HG03095 (cell line): ENCODE measurements around the gene DUOXA1.
"Not testable (repeated sequence)": the region's sequence is repeated elsewhere in the genome, so short reads cannot be mapped to it uniquely, and the experiment has no call there.

Experiments used
- ATAC-seq: cut with Tn5 transposase; IDR thresholded peaks from one replicate; pipeline ENCODE4 v1.9.1; 2021; ENCODE audit warnings: moderate library complexity; ENCODE audit not compliant: unreplicated experiment

Gene DUOXA1

DNA sequence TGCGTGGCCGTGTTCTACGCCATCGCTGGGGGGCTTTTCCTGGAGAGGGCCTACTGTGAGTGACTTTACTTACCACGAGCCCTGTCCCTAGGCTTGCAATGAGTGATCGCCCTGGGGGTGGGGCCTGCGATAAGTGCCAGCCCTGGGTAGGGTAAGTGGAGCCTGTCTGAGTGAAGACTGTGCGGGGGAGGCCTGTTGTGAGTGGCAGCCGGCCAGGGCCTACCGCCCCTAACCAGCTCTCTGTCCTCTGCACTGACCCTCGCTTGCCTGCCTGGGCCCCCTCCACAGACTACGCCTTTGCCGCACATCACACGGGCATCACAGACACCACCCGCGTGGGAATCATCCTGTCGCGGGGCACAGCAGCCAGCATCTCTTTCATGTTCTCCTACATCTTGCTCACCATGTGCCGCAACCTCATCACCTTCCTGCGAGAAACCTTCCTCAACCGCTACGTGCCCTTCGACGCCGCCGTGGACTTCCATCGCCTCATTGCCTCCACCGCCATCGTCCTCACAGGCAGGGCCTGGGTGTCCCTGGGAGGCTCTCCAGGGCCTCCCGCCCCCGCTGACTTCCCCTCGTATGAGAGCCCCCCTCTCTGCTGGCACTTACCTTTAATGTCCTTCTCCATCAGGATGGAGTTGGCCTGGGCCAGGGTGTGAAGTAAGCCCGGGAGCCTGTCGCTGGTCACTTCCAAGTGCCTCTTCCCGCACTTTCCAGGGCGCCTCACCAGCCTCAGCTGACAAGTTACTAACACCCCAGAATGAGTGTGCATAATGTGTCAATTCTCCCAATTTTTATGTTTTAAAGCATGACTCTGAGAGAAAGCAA lies 22.5 kb upstream of the DUOXA1 start:
- ATAC-seq, result no peak

DNA sequence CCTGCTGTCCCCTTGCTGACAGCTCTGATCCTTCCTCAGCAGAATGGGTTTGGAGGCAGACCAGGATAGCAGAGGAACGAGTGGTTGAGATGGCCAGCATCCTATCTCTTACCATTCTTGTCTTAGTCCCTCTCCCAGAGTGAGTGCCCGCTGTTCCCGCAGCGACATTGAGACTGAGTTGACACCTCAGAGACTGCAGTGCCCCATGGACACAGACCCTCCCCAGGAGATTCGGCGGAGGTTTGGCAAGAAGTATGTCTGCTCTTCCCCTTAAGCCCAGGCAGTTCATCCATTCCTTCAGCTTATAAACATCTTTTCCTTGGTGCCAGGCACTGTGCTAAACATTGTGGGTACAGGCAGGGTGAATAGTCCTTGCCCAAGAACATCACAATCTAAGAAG lies 21.3 kb upstream of the DUOXA1 start:
- no peak for ATAC-seq

DNA sequence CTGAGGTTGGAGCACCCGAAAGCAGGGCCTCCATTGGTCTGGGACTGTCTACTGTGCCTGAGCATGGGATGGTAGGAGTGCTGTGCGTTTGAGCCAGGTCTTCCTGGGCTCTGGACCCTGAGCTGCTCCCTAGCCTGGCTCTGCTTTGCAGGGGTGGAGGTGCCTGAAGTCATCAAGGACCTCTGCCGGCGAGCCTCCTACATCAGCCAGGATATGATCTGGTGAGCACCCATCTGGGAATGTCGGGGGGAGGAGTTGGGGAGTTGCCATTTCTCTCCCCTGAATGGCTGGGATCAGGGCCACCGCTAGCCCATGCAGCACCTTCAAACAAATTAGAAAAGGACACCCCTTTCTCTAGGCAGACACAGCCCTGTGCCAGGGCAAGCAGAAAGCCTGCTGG lies 20.8 kb upstream of the DUOXA1 start:
- no peak for ATAC-seq

DNA sequence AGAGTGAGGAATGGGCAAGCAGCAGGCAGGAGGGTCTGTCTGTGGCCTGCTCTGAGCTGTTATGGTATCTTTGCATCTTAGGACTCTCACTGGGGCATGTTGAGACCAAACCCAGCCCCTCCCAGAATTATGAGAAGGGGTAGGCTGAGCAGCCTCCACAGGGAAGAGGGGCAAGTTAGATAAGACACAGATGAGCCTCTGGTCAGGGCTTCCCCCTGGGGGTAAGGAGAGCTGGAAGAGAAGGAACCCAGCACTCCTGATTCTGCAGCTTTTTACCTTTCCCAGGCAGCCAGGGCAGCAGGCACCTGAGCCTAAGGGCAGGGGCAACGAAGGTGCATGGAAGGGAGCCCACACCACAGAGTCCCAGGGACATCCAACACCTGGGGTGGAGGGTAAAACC lies 19.4 kb upstream of the DUOXA1 start:
- no peak for ATAC-seq

DNA sequence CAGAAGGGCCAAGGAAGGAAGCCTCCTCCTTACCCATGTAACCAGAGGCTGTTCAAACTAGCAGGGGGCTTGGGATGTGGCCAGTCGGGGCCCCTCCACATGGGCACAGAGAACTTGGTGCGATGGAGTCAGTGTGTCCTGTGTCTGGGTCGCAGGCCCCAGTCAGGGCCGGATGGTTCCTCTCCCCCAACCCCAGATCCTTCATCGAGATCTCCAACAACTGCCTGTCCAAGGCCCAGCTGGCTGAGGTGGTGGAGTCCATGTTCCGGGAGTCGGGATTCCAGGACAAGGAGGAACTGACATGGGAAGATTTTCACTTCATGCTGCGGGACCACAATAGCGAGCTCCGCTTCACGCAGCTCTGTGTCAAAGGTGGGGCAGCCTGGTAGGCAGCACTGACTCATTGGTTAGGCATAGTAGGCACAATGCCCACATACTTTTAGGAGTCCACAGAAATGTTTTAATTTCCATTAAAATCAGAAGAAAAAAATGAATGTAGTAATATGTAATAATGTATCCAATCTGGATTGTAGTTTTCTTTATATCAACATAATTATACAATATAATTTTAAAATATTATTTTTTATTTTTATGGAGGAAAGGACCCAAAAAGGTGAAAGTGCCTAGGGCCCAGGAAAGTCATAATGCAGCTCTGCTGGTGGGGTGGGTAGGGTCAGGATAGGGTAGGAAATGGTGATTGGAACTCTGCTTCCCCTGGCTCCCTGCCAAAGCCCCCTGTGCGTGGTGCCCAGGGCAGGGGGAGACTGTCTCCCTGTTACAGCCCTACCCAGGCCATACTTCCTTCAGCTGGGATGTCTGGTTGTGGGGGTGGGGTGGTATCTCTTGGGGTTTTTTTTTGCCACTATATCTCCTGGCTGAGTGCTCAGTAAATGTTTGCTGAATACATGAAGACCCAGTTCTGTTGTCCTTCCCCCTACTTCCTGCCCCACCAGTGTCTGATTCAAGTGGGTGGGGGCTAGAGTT lies 18.7 kb upstream of the DUOXA1 start:
- no peak for ATAC-seq

DNA sequence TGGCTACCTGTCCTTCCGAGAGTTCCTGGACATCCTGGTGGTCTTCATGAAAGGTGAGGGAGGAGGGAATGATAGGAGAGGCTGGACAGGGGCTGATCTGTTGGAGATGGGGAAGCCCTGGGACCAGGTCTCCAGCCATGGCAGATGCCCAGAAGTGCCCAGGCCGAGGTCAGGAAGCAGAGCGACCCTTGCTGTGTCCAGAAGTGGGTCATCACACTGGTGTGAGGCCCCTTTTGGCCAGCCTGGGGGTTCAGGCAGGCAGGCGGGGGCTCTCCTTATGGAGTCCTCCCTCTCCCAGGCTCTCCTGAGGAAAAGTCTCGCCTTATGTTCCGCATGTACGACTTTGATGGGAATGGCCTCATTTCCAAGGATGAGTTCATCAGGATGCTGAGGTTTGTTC lies 17.9 kb upstream of the DUOXA1 start:
- no peak for ATAC-seq

DNA sequence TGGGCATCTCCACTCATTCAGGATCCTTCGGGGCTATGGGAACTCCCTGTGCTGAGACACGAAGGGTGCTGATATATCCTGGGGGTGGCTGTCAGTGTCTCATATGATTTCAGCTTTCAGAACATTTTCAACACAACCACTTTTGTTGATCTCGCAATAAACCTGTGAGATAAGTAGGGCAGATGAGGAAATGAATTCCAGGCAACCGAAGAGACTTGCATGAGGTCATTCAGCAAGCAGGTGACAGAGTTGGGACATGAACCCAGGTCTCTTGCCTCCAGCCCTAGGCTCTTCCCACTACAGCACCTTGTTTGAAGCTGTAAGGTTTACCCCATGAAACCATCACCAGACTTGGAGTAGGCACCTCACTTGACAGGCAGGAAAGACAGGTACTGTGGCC lies 16.7 kb upstream of the DUOXA1 start:
- ATAC-seq, result no peak

DNA sequence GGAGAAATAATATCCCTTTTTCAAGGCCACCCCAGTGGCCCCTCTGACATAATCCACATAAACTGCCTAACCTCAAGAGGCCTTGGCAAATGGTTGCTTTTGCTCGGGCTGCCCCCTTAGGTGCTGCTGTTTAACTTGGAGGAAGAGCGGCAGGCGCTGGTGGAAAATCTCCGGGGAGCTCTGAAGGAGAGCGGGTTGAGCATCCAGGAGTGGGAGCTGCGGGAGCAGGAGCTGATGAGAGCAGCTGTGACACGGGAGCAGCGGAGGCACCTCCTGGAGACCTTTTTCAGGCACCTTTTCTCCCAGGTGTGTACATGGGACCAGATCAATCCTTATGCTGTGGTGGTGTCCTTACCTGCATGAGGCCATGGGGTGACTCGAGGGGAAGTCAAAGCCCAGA lies 15.1 kb upstream of the DUOXA1 start:
- ATAC-seq, result no peak

DNA sequence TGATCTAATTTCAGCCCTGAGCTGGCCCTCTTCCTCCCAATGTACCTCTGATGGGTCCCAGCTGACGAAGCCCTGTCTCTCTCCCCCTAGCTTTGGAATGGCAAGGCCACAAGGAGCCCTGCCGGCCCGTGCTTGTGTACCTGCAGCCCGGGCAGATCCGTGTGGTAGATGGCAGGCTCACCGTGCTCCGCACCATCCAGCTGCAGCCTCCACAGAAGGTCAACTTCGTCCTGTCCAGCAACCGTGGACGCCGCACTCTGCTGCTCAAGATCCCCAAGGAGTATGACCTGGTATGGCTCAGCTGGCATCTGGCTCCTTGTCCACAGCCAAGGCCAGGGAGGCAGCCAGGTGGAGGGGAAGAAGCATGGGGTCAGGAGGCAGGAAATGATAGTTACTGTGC lies 14.3 kb upstream of the DUOXA1 start:
- no peak for ATAC-seq

DNA sequence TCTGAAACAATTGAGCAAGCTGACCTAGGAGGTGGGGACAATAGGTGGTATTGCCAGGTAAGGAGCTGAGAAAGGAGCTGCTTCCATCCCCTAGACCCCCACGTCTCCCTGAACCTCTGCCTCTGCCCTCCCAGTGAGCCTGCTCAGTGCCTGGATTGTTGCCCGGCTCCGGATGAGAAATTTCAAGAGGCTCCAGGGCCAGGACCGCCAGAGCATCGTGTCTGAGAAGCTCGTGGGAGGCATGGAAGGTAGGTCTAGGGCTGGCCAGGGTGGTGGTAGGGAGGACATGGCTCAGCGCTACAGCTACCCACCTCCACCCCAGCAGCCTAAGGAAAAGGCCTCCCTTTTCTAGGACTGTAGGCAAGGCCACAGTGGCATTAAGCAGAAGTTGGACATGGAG lies 13.4 kb upstream of the DUOXA1 start:
- ATAC-seq, result no peak

DNA sequence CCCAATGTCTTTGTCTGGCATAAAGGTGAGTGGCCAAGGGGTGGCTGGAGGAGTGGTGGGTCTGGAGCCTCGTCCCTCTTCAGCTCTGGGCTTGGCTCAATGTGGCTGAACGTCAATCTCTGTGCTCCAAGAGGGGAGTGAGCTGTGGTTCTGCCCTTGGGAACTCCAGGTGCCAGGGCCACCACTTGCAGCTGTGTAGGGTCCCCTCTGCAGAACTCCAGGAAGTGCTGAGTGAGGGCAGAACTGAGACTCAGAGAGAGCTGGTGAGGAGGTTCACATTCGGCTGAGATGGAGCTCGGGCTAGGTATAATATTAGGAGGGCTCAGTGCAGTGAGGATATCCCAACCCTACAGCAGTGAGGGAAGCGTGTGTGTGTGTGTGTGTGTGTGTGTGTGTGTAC lies 11.7 kb upstream of the DUOXA1 start:
- no peak for ATAC-seq

DNA sequence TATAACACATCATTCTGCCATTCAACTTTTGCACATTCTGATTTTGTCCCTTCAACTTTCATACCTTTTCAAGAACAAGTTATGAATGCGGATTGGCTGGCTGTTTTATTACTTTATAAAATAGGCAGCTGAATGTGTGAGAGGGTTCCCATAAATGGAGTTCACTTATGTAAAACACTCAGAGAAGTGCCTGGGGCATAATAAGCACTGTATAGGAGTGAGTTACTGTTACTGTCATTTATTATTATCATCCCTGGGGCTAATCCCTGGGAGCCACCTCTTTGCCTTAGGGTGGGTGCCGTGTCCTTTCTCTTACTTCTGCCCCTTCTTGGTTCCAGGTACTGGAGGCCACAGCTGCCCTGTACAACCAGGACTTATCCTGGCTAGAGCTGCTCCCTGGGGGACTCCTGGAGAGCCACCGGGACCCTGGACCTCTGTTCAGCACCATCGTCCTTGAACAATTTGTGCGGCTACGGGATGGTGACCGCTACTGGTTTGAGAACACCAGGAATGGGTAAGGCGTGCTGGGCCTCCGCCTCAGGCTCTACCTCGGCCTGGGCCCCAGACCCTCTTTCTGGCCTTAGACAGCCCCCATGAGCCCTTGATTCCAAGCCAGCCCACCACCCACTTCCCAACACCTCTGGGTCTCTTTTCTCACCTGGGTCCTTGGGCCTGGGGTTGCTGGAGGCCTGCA lies 11.0 kb upstream of the DUOXA1 start:
- ATAC-seq, result no peak

DNA sequence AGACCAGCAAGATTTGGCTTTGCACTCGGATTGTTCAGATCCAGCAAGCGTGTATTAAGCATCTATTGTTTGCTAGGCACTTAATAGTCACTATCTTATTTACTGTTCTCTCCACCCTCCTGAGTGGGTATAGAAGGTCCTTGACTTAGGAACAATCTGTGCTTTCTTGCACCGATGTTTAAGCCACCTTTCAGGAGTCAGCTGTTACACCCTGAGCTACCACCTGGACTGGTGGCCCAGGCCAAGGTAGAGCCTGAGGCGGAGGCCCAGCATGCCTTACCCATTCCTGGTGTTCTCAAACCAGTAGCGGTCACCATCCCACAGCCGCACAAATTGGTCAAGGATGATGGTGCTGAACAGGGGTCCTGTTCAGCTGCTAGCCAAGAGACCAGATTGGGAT lies 10.1 kb upstream of the DUOXA1 start:
- ATAC-seq, result no peak

DNA sequence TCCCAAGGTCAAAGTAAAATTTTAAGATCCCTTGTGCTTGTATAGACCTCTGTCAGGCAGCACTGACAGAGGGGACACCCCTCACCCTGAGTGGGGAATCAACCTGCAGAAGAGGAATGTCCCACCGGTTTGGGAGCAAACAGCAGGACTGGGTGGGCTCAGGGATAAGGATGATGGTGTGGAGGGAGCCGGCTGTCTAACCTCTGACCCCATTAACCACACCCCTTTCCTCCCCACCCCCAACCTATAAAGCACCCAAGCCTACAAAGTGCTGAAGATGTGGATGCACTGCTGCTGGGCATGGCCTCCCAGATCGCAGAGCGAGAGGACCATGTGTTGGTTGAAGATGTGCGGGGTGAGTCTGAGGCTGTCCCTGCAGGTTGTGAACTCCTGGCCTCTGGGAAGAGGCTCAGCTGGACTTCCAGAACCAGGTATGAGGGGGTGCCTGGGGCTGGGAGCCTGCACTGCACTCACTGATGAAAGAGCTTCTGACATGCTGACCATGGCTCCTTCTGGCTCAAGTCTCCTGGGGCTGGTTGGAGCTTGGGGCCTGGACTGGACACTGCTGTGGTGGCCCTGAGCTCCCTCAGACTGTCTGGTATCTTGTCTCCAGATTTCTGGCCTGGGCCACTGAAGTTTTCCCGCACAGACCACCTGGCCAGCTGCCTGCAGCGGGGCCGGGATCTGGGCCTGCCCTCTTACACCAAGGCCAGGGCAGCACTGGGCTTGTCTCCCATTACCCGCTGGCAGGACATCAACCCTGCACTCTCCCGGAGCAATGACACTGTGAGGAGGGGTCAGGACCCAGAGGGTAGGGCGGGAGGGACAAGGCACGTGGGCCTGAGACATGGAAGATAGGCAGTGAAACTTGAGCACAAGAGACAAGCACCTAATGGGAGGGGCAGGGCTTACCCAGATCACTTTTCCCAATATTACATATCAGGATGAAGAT lies 9.4 kb upstream of the DUOXA1 start:
- no peak for ATAC-seq

DNA sequence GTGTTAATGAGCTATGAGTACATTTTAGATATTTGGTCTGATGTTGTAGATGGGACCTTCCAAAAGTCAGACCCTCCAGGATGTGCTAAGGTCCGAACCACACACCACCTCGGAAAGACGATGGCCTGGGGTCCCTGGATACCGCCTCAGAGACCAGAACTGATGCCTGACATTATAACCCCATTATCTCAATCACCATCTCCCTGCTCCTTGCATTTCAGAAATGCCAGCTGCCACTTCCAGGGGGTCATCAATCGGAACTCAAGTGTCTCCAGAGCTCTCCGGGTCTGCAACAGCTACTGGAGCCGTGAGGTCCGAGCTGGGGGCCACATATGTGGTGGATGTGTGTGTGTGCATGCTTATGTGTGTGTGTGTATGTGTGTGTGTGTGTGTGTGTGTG lies 8.0 kb upstream of the DUOXA1 start:
- no peak for ATAC-seq

DNA sequence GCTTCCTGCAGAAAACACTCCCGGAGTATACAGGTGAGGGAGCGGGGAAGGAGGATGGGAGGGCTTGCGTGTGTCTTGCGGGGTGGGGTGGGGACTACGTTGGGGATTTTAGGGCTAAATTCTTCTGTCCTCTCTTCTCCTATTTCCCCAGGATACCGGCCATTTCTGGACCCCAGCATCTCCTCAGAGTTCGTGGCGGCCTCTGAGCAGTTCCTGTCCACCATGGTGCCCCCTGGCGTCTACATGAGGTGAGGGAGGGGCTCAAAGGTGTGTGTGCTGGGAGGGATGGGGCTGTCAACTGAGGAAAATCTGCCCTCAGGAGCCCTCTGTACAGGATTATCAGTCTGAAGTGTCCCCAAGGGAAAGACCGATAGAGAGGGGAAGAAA lies 6.7 kb upstream of the DUOXA1 start:
- ATAC-seq, result no peak

DNA sequence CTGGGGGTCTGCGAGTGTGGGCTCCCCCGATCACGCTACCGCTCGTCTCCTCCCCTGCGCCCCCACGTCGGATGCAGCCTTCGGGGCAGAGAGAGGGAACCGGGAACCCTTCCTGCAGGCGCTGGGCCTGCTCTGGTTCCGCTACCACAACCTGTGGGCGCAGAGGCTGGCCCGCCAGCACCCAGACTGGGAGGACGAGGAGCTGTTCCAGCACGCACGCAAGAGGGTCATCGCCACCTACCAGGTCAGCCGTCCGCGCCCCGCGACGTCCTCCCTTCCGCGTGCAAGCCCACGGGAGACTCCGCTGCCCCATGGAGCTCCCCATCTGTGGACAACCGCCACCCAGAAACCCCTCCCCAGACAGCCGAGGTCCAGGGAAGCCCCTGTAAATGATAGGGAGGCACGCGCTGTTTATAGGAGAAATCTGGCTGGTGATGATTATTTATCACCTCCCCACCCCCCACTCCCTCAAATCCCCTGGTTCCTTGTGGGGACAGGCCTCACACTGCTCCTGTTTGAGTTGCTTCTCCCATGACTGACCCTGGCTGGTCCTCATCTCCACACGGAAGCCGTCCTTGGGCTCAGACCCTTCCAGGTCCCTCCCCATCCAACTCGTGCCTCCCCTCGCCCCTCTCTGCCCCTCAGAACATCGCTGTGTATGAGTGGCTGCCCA lies 6.2 kb upstream of the DUOXA1 start:
- ATAC-seq, result not testable (repeated sequence)

DNA sequence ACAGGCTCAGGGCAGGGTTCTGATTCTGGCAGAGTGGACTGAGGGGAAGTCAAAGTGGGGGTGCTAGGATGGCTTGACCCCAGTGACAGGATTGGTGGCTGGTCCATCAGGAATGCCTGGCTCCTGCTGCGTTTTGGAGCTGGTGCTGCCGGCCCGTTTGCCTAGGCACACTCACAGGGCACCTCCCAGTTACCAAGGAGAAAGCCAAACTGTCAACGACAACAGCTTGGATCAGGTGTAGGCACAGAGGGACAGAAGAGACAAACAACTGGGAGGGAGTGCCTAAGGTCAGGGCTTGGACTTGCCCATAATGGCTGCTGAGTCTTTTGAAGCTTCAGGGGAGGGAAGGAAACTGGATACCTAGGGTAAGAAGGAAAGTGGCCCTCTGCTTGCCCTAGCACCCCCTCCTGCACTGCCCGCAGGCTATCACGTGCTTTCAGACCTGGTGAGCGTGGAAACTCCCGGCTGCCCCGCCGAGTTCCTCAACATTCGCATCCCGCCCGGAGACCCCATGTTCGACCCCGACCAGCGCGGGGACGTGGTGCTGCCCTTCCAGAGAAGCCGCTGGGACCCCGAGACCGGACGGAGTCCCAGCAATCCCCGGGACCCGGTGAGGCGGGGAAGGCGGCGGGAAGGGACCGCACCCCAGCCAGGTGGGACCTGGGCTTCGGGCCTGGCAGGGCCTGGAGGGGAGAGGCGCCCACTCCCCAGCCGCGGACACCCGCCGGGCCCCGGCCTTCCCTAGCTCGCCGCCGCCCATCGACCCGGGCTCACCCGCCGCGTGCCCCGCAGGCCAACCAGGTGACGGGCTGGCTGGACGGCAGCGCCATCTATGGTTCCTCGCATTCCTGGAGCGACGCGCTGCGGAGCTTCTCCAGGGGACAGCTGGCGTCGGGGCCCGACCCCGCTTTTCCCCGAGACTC lies 5.3 kb upstream of the DUOXA1 start:
- ATAC-seq, result no peak

DNA sequence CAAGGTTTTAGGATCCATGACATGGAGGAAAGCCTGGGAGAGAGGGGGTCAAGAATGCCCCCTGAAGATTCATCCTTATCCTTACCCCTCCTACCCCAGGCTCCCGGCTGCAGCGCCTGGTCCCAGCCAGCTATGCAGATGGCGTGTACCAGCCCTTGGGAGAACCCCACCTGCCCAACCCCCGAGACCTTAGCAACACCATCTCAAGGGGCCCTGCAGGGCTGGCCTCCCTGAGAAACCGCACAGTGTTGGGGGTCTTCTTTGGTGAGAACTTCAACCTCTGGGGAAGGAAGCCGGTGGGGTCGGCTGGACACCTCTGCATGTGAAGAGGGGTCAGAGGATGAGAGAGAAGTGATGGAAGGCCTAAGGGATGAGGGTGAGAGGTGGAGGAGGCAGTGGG lies 4.4 kb upstream of the DUOXA1 start:
- no peak for ATAC-seq
